ENCODE measurements around the gene KATNAL1.

Gene KATNAL1

GRCh38 chr13:30158774-30159445 lies 148.4 kb downstream of the KATNAL1 start:
- DNase-seq, result no peak

- no peak for DNase-seq
Observed at GRCh38 chr13:30157616-30157993, 149.7 kb downstream of the KATNAL1 start.

- DNase-seq, result no peak
Observed at GRCh38 chr13:30156826-30157615, 150.3 kb downstream of the KATNAL1 start.

DNA sequence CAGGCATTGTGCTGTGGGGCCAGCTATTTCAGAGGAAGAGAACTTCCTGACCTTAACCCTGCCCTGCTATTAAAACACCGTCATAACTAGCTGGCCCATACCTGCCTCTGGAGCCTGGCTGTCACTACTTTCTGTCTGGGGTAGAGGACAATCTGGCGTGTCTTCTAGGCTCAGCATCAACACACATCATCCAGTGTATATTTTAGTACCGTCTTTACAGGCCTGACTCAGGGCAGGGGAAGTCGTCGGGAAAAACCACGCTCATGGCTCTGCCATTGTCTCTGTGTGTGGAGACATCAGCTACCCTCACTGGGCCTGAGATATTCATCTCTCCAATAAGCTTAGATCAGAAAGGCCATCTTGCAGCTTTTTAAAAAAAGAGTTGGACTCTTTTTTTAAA lies 151.1 kb downstream of the KATNAL1 start:
- no peak for DNase-seq

DNA sequence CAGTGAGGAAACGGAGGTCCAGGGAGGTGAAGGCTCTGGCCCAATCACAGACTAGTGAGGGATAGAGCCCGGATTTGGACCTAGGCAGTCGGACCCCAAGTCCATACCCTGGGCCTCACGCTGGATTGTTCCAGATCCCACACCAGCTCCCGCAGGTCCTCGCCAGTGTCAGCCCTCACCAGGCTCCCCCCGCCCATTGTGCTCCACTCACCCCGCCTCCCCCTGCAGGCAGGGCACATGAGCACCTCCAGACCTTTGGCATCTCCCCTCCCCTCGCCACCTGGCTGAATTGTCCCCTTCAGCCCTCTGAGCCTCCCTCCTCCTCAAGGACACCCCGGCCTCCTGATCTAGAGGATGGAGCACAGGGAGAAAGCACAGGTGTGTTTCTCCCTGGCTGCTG lies 152.4 kb downstream of the KATNAL1 start:
- DNase-seq, result no peak

- no peak for DNase-seq
Observed at GRCh38 chr13:30154531-30154930, 152.8 kb downstream of the KATNAL1 start.

- DNase-seq, result no peak
Observed at GRCh38 chr13:30153545-30154426, 153.6 kb downstream of the KATNAL1 start.
